NCI-H1694 treated with DMSO at 0.1 percent for 48 hours (cell line): ENCODE results near the gene TMC6.
"Not testable (repeated sequence)": the region's sequence is repeated elsewhere in the genome, so short reads cannot be mapped to it uniquely, and the experiment has no call there.

Source experiments
- DNase-seq: peaks from one replicate; lab custom pipeline; 2025; lab: John Stamatoyannopoulos, UW

The TMC6 gene

DNA sequence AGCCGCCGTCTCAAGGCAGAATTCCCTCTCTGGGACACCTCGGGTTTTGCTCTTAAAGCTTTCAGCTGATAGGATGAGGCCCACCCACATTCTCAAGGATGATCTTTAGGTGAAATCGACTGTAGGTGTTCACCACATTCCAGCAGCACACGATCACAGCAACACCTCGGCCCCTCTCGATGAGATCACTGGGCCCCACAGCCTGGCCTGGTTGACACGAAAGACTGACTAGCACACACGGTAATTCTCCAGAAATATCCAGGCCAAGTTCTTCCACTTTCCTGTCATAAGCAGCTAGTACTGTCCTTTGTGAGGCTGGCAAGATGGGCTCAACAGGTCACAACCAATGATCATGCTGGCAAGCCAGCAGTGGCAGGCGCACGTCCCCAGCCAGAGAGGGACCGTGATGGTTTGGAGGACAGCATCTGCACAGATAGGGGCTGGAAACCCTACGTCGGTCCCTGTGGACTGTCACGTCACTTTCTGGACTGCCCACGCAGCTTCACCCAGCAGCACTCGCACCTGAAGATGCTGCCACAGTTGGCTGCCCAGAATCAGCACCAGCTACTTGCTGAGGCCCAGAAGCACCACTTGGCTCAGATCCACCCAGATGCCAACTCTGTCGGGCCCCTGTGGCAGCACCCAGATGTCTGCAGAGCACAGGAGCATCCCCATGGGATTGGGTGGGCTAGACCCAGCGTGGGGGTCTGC, 17.4 kb downstream of the TMC6 start:
- no peak for DNase-seq

GRCh38 chr17:78110363-78111015, 18.1 kb downstream of the TMC6 start:
- no peak for DNase-seq

DNA sequence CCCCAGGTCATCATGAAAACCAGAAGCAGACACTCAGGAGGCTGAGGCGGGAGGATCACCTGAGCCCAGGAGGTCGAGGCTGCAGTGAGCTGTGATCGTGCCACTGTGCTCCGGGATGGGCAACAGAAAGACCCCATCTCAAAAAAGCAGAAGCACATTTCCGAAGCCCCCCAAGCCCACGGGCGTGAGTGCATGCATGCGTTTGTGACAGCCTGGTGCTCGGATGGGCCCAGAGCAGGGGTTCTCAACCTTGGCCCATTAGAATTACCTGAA, 19.1 kb downstream of the TMC6 start:
- no peak for DNase-seq

DNA sequence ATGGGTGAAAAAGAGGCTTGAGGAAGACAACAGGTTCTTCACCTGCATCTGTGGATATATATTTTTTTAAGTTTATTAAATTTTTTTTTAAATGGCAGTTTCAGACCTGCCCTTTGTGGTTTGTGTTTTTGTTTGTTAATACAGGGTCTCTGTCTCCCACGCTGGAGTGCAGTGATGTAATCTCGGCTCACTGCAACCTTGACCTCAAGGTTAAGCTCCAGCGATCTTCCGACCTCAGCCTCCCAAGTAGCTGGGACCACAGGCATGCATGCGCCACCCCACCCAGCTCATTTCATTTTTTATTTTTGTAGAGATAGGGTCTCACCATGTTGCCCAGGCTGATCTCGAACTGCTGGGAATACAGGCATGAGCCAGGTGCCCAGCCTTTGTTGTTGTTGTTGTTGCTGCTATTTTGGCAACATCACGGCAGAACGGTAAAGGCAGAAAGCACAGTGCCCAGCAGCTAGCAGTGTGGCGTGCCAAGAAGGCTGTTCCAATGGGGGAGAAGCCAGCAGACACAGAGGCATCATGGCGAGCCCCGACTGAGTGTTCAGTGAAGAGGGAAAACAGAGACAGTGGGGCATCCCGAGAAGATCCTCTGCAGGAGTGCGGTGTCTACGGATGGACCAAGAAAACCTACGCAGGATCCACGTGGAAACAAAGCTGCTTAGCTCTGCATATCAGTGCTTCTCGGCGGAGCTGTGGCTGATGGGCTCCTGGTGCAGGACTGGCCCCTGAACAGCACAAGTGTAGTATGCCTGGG, 19.6 kb downstream of the TMC6 start:
- DNase-seq = no peak

DNA sequence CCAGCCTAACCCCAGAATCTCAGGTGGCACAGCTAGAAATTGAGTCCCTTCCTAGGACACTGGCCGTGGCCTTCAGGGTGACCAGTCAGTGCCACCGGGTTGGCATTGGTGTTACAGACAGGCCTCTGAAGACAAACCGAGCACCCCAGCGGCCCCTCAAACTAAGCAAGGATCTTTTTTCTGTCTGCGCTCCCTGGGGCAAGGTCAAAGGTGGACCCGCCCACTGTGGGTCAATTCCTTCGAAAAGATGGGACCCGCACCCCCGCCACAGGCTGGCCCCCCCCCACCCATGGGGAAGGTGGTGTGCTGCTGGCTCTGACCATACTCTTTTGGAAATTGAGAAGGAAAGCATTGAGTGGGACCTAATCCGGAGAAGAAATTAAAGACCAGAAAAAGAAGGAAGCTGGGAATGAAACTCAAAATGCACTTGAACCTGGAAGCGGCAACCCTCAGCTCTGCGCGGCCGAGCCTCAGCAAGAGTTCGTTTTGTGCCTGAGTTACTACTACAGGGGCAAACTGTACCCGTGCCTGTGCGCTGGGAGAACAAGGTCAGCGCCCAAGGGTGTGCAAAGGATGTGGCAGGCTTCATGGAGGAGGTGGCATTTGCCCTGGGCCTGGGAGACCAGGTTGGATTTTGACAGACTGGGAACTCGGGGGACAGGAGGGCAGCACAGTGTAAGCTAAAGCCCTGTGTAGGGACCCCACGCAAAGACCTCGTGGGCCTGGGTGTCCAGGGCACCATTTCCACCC, 20.4 kb downstream of the TMC6 start:
- no peak for DNase-seq

DNA sequence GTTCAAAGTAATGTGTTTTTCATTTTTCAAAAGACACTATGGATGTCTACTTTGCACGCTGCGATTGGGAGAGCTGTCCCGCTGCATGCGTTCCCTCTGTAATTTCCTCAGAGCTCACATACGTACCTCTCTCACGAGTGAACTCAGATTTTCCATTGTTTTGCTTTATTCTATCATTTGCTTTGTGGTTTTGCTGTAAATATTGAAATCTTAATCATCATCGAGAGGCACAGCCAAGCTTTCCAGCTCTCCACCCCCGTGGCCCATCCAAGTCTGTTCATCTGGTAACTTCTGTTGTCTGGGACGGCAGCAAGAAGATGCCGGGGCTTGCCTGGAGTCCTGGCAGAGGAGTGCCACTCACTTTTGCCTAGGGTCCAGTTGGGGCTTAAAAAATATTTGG, 21.1 kb downstream of the TMC6 start:
- no peak for DNase-seq

DNA sequence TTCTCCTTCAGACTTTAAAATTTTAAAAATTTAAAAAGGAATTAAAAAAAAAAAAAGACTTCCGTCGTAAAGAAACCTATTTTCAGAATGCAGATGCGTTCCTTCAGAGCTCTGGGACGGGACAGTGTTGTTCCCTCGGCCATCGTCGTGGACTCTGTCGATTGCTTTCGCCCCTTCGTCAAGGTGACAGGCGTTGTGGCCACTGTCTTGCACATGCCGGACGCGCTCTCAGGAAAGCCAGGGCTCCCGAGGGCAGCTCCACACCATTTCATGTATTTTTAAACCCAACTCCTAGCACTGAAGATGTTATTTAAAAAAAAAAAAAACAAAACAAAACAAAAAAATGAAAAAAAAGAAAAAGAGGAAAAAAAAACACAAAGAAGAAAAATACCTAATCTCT, 22.3 kb downstream of the TMC6 start:
- no peak for DNase-seq

DNA sequence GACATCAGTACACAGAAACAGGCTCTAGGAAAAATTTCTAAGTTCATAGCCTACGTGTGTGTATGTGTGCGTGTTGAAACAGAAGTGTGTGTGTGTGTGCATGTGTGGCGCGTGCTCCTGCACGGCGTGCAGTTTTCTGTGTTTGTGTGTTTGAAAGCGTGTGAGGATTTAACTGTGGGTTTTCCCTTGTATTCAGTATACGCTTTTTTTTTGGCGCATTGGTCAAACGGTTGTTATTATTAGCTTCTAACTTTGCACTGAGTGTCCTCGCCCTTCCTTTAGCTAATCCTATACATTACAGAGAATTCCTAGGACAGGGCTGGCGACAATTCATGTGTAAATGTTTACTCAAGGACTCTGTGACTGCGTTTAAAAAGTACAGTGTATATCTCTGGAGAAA, 23.0 kb downstream of the TMC6 start:
- no peak for DNase-seq

DNA sequence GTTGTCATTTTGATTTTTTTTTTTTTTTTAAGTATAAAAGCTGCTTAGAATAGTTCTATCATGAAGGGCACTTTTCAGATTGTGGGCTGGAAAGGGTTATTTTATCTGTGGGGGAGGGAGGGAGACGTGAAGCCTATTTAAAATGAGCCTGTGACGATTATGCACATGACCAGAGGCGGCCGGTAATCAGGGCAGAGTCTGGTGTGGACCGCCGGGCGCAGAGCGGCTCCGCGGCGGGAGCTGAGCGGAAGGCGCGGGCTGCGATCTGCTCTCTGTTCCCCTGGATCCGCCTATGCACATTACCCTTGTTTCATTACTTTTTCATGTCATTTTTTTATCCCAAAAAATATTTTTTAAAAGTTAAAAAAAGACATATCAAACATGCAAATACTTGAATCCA, 23.5 kb downstream of the TMC6 start:
- no peak for DNase-seq

- DNase-seq = no peak
Observed at GRCh38 chr17:78104540-78104941, 24.0 kb downstream of the TMC6 start.

- no peak for DNase-seq
Observed at GRCh38 chr17:78103311-78103710, 25.2 kb downstream of the TMC6 start.

- no peak for DNase-seq
Observed at GRCh38 chr17:78101542-78101941, 27.0 kb downstream of the TMC6 start.

- no peak for DNase-seq
Observed at GRCh38 chr17:78101112-78101511, 27.4 kb downstream of the TMC6 start.

GRCh38 chr17:78096093-78096492, 32.5 kb downstream of the TMC6 start:
- DNase-seq = no peak

DNA sequence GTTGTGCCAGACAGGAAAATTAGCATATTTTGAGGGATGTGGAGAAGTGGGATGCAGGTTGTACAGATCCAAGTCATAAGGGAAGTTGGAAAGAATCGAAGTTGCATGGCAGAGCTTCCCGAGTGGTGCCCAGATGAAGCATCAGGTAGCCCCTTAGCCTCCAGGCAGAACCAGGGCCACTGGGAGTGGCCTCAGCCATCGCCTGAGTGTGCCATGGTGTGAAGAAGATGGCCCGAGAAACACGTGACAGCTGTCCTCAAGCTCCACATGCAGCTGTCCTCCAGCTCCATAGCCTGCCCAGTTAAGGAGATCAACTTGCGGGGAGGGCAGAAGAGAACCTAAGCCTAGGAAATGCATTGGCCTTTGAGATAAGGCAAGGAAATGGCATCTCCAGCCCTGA, 33.5 kb downstream of the TMC6 start:
- no peak for DNase-seq

DNA sequence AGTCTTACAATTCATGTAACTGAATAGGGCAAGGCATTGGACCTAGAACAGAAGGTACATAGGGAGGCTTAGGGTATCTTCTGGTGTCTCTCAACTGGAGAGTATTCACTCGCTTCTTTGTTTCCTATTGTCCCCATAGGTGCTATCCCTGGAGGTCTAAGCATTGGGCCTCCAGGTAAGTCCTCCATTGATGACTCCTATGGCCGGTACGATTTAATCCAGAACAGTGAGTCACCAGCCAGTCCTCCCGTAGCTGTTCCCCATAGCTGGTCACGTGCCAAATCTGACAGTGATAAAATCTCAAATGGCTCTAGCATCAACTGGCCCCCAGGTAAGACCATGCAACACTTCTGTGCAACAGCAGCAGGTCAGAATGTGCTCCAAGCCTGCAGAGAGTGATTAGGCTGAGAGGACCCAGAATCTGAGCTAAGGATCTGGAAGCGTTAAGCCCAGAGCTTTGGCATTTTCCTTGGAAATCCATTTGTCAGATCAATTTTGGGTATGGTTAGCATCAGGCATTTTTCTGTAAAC, 35.7 kb downstream of the TMC6 start:
- DNase-seq = no peak

GRCh38 chr17:78089576-78090281, 38.8 kb downstream of the TMC6 start:
- no peak for DNase-seq

- no peak for DNase-seq
Observed at GRCh38 chr17:78088529-78088928, 40.0 kb downstream of the TMC6 start.

DNA sequence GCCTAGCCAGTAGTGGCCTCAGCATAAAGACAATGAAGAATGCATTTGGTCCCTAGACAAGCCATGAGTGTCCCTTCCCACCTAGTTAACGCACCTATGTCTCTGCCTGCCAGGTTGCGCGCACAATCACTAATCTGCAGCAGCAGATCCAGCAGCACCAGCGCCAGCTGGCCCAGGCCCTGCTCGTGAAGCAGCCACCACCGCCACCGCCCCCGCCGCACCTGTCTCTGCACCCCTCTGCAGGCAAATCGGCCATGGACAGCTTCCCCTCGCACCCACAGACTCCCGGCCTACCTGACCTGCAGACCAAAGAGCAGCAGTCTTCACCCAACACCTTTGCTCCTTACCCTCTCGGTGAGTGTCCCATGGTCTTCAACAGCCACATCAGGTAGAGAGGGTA, 41.8 kb downstream of the TMC6 start:
- DNase-seq = no peak

GRCh38 chr17:78082988-78083387, 45.6 kb downstream of the TMC6 start:
- peak; percentile 94 for DNase-seq

GRCh38 chr17:78082355-78082872, 46.1 kb downstream of the TMC6 start:
- not testable (repeated sequence) for DNase-seq

GRCh38 chr17:78081551-78081950, 47.0 kb downstream of the TMC6 start:
- no peak for DNase-seq
